SW480 (cell line): ENCODE data around the gene DCAF11.

Experiments
- DNase-seq: peaks from one replicate; pipeline ENCODE4 v3.0.0-alpha.2; 2016; ENCODE audit warnings: low spot score

The DCAF11 gene

DNA sequence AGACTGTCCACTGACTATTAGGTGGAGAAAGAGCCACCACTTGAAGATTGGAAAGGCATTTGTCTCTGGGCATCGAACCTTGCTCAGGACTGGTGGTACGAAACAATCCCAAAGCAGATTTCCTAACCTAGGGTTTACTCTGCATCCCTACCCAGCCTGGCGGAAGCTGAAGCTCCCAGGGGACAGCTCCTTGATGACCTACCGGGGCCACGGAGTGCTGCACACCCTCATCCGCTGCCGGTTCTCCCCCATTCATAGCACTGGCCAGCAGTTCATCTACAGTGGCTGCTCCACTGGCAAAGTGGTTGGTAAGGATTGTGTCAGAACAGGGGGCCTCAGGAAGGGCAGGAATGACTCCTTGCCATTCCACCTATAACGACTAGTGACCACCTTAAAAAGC lies 6.6 kb downstream of the DCAF11 start:
- no peak for DNase-seq

DNA sequence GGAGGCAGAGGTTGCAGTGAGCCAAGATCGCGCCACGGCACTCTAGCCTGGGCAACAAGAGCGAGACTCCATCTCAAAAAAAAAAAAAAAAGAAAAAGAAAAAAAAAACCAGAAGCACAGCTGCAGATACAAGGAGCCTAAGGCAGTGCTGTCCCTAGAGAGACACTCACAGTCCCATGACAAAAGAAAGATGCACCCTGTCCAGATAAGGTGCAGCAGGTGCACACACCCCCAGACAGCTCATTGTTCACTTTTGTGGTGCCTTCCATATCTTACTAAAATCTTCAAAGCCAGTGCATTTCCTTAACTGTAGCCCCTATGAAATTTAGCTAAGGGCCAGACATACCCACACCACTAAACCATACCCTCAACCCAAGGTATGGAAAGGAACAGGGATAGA lies 7.8 kb downstream of the DCAF11 start:
- DNase-seq, result no peak

DNA sequence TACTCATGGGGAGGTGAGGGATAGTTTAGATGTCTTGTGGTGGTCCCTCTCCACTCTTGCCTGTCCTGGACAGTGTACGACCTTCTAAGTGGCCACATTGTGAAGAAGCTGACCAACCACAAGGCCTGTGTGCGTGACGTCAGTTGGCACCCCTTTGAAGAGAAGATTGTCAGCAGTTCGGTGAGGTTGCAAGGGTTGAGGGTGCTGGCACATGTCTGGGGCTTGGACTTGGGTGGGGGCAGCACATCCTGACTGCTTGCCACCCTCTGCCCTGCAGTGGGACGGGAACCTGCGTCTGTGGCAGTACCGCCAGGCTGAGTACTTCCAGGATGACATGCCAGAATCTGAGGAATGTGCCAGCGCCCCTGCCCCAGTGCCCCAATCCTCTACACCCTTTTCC lies 8.3 kb downstream of the DCAF11 start:
- DNase-seq, result no peak

DNA sequence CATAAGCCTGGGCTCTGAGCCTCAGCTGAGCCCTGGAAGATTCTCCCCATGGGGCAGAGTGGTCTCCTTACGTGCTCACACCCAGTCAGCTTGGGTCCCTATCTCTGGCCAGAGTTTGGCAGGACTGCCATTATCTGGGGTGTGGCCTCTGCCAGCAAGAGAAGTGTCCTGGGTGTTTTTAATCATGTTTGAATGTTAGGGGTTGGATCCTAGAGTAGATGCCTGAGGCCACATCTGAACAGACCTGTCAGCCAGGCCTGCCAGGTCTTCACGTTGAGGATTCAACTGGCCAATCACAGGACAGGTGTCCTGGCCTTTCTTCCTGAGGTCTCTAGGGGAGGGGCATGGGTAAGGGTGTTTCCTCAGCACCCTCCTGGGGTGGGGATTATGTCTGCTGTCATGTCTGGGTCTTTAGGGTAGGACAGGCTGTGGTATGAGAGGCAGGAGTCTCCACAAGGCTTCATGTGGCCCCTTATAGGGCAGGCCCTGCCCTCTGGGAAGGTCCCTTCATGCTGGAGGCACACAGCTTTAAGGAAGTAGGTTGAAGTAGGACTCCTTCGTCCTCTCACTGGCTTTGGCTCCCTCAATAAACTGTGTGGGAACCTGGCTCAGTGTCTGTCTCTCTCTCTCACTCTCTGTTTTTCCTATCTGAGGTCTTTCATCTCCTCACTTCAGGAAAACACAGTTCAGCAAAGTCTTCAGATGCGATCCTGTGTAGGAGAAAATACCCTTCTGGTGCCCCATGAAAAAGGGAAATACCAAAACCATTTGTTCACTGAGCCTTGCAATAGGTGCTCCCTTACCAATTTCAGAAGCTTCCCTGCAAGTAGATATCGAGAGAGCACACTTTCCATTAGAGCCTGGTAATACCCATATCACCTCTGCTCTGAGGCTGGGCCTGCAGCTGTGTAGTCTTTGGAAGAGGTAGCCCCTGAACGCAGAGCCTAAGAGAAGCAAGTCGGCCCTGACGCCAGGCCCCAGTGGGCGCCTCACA lies 9.1 kb downstream of the DCAF11 start:
- DNase-seq, result no peak

DNA sequence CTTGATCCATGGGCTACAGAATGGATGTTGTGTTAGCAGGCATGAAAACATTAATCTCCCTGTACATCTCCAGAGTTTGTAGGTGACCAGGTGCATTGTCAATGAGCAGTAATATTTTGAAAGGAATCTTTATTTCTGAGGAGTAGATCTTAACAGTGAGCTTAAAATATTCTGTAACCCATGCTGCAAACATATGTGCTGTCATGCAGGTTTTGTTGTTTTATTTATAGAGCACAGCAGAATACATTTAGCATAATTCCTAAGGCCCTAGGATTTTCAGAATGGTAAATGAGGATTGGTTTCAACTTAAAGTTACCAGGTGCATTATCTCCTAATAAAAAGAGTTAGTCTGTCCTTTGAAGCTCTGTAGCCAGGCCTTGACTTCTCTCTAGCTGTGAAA lies 12.4 kb downstream of the DCAF11 start:
- DNase-seq, result no peak

DNA sequence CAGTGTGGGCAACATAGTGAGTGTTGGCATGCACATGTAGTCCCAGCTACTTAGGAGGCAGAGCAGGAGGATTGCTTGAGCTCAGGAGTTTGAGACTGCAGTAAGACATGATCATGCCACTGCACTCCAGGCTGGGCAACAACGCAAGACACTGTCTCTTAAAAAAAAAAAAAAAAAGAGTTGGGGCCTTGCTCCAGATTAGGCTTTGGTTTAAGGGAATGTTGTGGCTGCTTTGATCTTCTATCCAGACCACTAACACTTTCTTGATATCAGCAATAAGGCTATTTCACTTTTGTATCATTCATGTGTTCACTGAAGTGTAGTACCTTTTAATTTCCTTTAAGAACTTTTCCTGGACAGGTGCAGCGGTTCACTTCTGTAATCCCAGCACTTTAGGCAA lies 13.1 kb downstream of the DCAF11 start:
- no peak for DNase-seq

DNA sequence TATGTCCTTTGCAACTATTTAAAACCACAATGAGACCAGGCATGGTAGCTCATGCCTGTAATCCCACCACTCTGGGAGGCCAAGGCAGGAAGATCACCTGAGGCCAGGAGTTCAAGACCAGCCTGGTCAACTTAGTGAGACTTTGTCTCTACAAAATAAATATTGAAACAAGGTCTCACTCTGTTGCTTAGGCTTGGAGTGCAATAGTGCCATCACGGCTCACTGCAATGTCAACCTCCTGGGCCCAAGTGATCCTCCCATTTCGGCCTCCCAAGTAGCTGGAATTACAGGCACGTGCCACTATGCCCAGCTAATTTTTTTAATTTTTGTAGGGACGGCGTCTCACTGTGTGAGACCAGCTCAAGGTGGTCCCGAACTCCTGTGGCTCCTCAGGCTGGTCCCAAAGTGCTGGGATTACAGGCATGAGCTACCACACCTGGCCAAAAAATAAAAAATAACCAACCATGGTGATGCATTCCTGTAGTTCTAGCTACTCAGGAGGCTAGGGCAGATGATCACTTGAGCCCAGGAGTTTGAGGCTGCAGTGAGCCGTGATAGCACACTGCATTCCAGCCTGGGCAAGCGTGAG lies 14.9 kb downstream of the DCAF11 start:
- DNase-seq, result no peak

DNA sequence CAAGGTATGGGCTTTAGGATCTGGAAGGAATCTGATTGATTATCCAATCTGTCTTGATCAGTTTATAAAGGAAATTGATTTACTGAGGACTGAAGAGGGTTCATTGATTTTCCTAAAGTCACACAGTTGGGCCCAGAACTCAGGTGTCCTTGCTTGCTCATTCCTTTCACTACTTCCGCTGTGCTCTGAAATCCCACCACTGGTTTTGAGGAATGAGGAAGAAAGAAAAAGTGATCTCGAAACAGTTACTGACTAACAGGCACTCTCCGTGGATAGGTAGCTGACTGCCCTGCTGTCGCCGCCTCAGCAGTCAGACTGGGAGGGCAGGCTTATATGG lies 15.8 kb downstream of the DCAF11 start, which contains the start of gene FITM1:
Gene FITM1 (plus strand): TSS at position 280 of the 337 bp plus-strand sequence. CDS start 905 bp downstream, outside the sequence.
- no peak for DNase-seq

DNA sequence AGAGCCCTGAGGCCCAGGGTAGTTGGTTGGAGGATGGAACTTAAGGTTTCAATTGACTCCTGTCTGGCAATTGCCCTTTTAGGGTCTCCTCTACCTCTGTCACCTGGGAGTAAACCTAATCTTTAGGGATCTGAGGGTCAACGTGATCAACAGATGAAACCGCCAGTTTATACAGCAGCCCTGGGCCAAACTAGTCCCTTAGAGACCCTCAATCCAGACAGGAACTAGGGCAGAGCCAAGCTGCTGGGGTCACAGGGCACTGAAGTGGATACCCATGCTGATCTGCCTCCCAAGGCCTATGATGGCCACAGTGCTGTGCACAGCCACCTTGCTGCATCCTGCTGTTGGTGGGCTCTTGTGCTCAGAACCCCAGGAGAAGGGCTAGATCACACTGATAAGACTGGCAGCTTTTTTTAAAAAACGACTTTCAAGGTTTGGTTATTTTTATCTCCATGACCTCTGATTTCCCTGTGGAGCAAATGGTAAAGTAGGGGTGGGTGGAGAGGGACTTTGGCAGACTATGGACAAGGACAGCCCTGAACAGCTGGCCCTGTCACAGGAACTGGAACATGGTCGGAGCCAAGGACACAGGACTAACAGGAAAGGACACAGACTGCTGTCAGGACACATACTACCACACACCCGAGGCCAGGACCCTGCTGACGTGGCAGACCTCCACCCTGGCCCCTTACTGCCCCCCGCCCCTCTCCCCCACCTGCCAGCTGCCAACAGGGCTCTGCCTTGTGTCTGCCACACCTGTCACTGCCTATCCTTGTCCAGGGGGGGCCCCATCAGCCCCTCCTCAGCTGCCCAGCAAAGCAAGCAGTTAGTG lies 16.4 kb downstream of the DCAF11 start:
- DNase-seq, result no peak

DNA sequence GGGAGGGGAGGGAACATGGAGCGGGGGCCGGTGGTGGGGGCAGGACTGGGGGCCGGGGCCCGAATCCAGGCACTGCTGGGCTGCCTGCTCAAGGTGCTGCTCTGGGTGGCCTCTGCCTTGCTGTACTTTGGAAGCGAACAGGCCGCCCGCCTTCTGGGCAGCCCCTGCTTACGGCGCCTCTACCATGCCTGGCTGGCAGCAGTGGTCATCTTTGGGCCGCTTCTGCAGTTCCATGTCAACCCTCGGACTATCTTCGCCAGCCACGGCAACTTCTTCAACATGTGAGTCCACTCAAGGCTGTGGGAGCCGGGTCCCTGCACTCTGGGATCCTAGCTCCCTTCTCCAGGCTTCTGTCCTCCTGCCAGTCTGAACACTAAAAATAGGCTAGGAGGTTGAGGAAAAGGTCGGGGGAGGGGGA lies 17.0 kb downstream of the DCAF11 start:
- DNase-seq, result no peak

DNA sequence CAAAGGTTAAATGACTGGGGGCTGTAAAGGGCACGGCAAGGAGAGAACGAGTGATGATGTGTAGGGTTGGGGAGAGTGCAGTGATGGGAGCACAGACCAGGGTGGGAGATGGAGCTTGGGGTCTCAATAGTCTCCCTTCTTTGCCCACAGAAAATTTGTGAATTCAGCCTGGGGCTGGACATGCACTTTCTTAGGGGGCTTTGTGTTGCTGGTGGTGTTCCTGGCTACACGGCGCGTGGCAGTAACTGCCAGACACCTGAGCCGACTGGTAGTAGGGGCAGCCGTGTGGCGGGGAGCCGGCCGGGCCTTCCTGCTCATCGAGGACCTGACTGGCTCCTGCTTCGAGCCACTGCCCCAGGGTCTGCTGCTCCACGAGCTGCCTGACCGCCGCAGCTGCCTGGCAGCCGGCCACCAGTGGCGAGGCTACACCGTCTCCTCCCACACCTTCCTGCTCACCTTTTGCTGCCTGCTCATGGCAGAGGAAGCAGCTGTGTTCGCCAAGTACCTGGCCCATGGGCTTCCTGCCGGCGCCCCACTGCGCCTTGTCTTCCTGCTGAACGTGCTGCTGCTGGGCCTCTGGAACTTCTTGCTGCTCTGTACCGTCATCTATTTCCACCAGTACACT lies 17.6 kb downstream of the DCAF11 start:
- DNase-seq, result no peak

DNA sequence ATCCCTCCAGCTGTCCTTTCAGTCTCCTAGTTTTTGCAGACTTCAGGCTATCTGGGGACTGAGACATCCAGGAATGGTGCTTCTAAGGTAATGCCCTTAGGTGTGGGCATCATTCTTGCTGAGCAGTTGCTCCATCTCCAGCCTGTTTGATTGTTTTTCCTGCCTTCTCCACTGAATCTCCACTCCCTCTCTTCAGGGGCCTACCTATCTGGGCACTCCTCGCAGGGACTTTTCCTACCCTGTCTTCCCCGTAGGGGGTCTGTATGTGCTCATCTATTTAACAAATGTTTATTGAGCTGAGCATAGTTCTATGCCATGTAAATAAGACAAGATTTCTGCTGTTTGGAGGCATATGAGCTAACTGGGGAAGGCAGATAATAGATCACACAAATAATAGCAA lies 18.4 kb downstream of the DCAF11 start:
- DNase-seq, result no peak

DNA sequence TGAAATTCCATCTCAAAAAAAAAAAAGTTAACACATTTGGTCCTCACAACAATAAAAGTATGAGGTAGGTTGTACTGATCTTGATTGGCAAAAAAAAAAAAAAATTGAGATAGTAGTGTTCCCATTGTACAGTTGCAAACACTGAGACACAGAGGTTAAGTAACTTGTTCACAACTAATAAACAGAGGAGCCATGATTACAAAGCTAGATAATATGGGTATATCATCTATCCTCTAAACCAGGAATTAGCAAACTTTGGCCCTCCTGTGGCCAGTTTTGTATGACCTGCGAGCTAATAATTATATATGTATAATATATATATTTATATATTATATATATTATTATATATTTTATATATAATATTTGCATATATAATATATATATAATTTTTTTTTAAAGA lies 19.2 kb downstream of the DCAF11 start:
- no peak for DNase-seq

DNA sequence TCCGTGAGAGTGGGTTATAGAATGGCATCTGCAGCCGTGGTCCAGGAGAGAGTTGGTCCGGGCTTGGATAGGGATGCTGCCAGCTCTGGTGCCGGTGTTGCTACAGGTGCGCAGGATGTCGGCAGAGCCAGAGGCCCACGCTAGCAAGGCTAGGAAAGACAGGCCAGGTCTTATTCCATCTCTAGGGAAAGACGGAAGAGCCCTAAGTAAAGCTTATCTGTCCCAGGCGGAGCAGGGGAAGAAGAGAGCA lies 20.9 kb downstream of the DCAF11 start:
- no peak for DNase-seq

DNA sequence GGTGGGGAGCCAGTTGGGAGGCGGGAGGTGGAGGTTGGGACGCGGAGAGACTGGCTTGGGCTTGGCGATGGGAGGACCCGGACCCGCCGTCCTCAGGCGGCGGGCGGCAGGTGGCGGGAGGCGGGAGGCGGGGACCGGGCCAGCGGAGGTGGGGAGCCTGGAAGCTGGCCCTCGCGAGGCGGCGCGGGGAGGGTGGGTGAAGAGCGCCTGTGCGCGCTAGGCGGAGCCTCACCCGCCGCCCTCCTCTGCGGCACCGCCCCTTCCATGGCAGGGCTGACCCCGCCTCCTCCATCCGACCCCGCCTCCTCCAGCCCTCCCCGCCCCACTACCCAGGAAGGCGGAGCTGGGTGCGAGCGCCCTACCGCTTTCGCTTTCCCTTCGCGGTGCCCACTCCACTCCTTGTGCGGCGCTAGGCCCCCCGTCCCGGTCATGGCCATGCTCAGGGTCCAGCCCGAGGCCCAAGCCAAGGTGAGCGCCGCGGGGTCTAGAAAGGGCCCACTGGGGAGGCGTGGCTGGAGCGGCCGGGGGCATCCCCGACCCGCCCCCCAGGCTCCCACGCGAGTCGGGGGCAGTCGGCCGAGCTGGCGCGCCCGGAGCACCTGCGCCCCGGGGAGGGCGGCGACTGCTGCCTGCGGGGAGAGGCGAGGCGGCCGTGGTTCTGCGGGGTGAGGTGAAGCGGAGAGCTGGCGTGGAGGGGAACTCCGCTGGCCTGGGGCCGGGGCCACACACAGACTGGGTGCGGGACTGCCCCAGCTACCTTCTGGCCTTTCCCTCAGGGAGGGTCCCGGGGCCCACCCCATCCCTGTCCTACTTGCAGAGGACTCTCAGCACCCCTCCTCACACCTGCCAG lies 21.5 kb downstream of the DCAF11 start, which contains the start of gene PSME1:
Gene PSME1 (plus strand): TSS at position 361 of the 850 bp plus-strand sequence. CDS start 69 bp downstream, at position 430.
- DNase-seq, result peak; percentile 81

DNA sequence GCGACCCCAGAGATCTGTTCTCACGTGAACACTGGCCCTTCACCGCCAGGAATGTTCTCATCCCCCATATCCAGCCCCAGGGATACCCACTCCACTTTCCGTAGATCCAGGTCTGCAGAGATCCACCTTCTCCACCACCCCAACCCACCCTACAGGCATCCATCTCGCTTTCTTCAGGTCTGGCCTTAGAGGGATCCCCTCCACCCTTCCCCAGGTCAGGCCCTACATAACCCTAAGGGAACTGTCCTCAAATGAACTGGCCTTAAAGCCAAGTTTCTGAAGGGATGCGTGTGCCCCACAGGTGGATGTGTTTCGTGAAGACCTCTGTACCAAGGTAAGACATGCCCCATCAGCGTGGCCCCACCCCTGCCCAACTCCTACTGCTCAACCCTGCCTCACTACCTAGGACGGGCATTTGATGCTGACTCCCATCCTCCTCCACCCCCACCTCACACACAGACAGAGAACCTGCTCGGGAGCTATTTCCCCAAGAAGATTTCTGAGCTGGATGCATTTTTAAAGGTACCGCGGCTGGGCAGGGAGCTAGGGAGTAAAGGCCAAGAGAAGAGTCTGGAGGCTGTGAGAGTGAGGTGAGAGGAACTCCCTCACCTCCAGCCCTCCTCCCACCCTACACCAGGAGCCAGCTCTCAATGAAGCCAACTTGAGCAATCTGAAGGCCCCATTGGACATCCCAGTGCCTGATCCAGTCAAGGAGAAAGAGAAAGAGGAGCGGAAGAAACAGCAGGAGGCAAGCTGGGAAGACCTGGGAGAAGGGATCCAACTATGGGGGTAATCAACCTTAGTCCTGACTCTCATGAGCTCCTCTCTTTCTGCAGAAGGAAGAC lies 22.3 kb downstream of the DCAF11 start:
- no peak for DNase-seq

DNA sequence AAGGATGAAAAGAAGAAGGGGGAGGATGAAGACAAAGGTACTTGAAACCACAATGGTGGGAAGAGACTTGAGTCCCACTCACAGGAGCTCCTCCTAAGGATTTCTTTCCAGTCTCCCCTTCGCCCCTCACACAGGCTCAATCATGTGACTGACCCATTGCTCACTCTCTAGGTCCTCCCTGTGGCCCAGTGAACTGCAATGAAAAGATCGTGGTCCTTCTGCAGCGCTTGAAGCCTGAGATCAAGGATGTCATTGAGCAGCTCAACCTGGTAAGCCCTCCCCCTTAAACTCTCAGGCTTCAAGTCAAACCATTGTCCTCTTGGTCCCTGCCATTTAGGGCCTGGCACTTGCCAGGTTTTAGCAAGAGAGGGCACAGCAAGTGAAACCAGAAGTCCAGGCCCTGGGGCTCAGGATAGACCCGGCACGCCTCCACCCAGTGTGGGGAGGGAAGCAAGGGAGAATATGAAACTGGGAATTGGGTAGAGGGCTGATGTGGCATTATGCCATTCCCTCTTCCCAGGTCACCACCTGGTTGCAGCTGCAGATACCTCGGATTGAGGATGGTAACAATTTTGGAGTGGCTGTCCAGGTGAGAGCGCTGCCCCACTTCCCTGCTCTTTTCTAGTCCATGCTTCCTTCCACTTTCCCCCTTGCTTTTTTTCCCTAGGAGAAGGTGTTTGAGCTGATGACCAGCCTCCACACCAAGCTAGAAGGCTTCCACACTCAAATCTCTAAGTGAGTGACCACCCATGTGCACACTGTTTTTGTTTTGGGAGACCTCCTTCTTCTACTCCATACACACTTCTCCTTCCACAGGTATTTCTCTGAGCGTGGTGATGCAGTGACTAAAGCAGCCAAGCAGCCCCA lies 23.2 kb downstream of the DCAF11 start:
- no peak for DNase-seq

DNA sequence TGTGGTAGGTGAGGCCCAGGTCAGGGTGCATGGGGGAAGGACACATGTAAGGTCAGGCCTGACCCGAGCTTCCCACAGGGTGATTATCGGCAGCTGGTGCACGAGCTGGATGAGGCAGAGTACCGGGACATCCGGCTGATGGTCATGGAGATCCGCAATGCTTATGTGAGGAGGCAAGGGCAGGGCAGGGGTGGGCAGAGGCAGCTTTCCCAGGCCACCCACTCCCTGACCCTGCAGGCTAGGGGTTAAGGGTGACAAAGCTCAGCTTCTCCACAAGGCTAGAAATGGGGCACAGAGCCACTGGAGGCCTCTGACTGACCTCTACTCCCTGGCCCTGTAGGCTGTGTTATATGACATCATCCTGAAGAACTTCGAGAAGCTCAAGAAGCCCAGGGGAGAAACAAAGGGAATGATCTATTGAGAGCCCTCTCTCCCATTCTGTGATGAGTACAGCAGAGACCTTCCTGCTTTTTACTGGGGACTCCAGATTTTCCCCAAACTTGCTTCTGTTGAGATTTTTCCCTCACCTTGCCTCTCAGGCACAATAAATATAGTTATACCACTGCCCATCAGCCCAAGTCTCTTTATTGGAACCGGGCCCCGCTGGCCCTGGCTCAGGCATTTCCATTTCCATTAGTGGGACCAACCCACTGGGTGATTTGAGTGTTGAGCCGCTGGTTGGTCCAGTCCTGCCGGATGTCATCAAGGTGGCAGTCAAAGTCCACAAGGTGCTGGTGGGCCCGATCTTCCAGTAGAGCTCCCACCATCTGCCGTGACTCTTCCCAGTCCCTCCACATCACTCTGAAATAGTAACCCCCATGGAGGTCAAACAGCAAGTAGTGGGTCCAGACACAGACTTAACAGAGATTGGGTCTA lies 24.1 kb downstream of the DCAF11 start:
- no peak for DNase-seq
